GM12878 (cell line): ENCODE results near the gene TBC1D25. TPM values are rescaled to one million over a fixed set of nuclear protein-coding genes. Genes with fewer than 3 reads are reported as not detected.

ENCODE experiments used
- ATAC-seq: fragments of 200-7000 bp; cut with Tn5 transposase; 3 replicates; pipeline ENCODE4 v1.9.1; 2020; ENCODE audit warnings: mild to moderate bottlenecking, moderate library complexity
- BruUV-seq: library from RNA; stranded (reverse); fragments of 400-500 nt; replicated peaks from 2 replicates; lab custom pipeline; 2021; lab: Mats Ljungman, UMichigan
- CTCF ChIA-PET: fragments of 300-600 bp; sonication (Branson Sonifier 250); formaldehyde crosslinking; extraction: SDS; loops from one replicate; lab custom pipeline; 2021; ENCODE audit warnings: inconsistent platforms; lab: Yijun Ruan, JAX
- POLR2A ChIA-PET: fragments of 350-600 bp; formaldehyde crosslinking; extraction: SDS; loops from one replicate; lab custom pipeline; 2021; ENCODE audit warnings: inconsistent platforms; lab: Charles Lee
- RAD21 ChIA-PET: fragments of 300-600 bp; sonication (Branson Sonifier 250); formaldehyde crosslinking; loops from one replicate; lab custom pipeline; 2023; ENCODE audit warnings: antibody characterized with exemption; ENCODE audit not compliant: unreplicated experiment; lab: Charles Lee
- SMC1A ChIA-PET: fragments of 300-600 bp; sonication (Branson Sonifier 250); formaldehyde crosslinking; loops from one replicate; lab custom pipeline; 2023; ENCODE audit not compliant: unreplicated experiment, uncharacterized antibody; lab: Charles Lee
- DNase-seq: peaks from one replicate; pipeline ENCODE4 v3.0.0-alpha.2; 2011; ENCODE audit warnings: low read depth, low spot score
- FAIRE-seq: peaks from 3 replicates; lab custom pipeline; 2011; peaks lifted over from hg19 to GRCh38; lab: Jason Lieb, UNC
- H2AFZ ChIP-seq: 2 replicates; pipeline ENCODE4 v1.6.0; 2011; ENCODE audit warnings: low read depth, low read length, control low read depth; ENCODE audit not compliant: control insufficient read depth
- H3K27ac ChIP-seq: 2 replicates; pipeline ENCODE4 v1.5.1; 2011; ENCODE audit warnings: control low read depth; ENCODE audit not compliant: control insufficient read depth, insufficient read depth
- H3K27me3 ChIP-seq, 2 experiments: replicated peaks in 1 of 2; 2 replicates each; pipeline versions ENCODE4 v1.6.0 to v1.6.1; 2011; ENCODE audit warnings: low read length in 1 of 2; ENCODE audit not compliant: control insufficient read depth in 2 of 2, insufficient read depth in 2 of 2
- H3K36me3 ChIP-seq, 2 experiments: 2 replicates each; pipeline ENCODE4 v1.5.1; 2011; ENCODE audit warnings: low read length in 1 of 2; ENCODE audit not compliant: control insufficient read depth in 2 of 2, insufficient read depth in 2 of 2
- H3K4me1 ChIP-seq: 2 replicates; pipeline ENCODE4 v1.6.1; 2011; ENCODE audit warnings: mild to moderate bottlenecking, low read length, moderate library complexity, mixed read lengths; ENCODE audit not compliant: control insufficient read depth, insufficient read depth
- H3K4me2 ChIP-seq: 2 replicates; pipeline ENCODE4 v1.6.0; 2011; ENCODE audit warnings: control low read depth; ENCODE audit not compliant: control insufficient read depth, insufficient read depth
- H3K4me3 ChIP-seq: fragments of 200-600 bp; sonication (generic); 2 replicates; pipeline ENCODE4 v1.5.1; 2016
- H3K79me2 ChIP-seq: 2 replicates; pipeline ENCODE4 v1.6.0; 2011; ENCODE audit warnings: low read length; ENCODE audit not compliant: control insufficient read depth, insufficient read depth
- H3K9ac ChIP-seq: 2 replicates; pipeline ENCODE4 v1.8.0; 2011; ENCODE audit warnings: low read length, control low read depth, mixed read lengths; ENCODE audit not compliant: control insufficient read depth, insufficient read depth
- H3K9me3 ChIP-seq: replicated peaks from 3 replicates; pipeline ENCODE4 v1.5.1; 2011; ENCODE audit warnings: mild to moderate bottlenecking, low read length; ENCODE audit not compliant: control insufficient read depth, insufficient read depth
- H4K20me1 ChIP-seq: 2 replicates; pipeline ENCODE4 v1.6.0; 2011; ENCODE audit not compliant: control insufficient read depth, insufficient read depth
- ESRRA ChIP-seq: IDR thresholded peaks from 2 replicates; pipeline ENCODE4 v1.6.1; 2012; ENCODE audit warnings: mild to moderate bottlenecking, low read length, improper control_type of control experiment
- EZH2 ChIP-seq: IDR thresholded peaks from 2 replicates; pipeline ENCODE4 v1.6.1; 2012; ENCODE audit warnings: low read depth, mild to moderate bottlenecking, control low read depth, inconsistent platforms, low read length, borderline replicate concordance; ENCODE audit not compliant: control insufficient read depth
- NFYA ChIP-seq: IDR thresholded peaks from 2 replicates; pipeline ENCODE4 v1.6.1; 2011; ENCODE audit warnings: low read depth, mild to moderate bottlenecking, low read length, improper control_type of control experiment, borderline replicate concordance
- PAX5 ChIP-seq: IDR thresholded peaks from 2 replicates; pipeline ENCODE4 v1.6.1; 2011; ENCODE audit warnings: low read depth, low read length, borderline replicate concordance
- RAD21 ChIP-seq: IDR thresholded peaks from 2 replicates; pipeline ENCODE4 v1.6.1; 2011; ENCODE audit warnings: mild to moderate bottlenecking, low read depth, low read length, moderate library complexity; ENCODE audit not compliant: insufficient read depth
- SREBF1 ChIP-seq: IDR thresholded peaks from 2 replicates; pipeline ENCODE4 v1.6.1; 2012; ENCODE audit warnings: mild to moderate bottlenecking, low read length
- TCF7 ChIP-seq: IDR thresholded peaks from 2 replicates; pipeline ENCODE4 v1.6.1; 2014; ENCODE audit warnings: antibody characterized with exemption, borderline replicate concordance
- WGBS: methylation state at CpG from one replicate; pipeline ENCODE4 v1.1.6; 2016; ENCODE audit warnings: low lambda C conversion rate; ENCODE audit not compliant: insufficient replicate concordance, insufficient coverage; ENCODE audit errors: missing lambda C conversion rate; 5-methylcytosine and 5-hydroxymethylcytosine counted together
- in situ Hi-C: fragments of 300-500 bp; cut with MboI; formaldehyde crosslinking; loops from 9 replicates; pipeline ENCODE4 v1.14.3; 2018; ENCODE audit warnings: mixed read lengths
- intact Hi-C: fragments of 100-400 bp; cut with micrococcal nuclease; formaldehyde crosslinking; loops from one replicate; pipeline ENCODE4 v1.14.2; 2022; ENCODE audit not compliant: unreplicated experiment
- polyA plus RNA-seq, 11 experiments: library from polyadenylated mRNA; depleted of rRNA in 4 of 11; unstranded in 6 of 11; stranded (reverse) in 5 of 11; fragments of >200 nt; fragmentation: Nextera tagmentation in 4 of 11; fragmentation: Illumina TruSeq in 1 of 11; extraction: Ambion mirVana in 4 of 11; extraction: Trizol in 1 of 11; gene quantifications; 1 replicate in 1 of 11; 2 replicates in 10 of 11; pipeline versions ENCODE4 v1.2.1 to v1.2.3, GENCODE V29; 2011 to 2016; ENCODE audit warnings: inconsistent platforms in 2 of 11, missing spikeins in 2 of 11, low read depth in 1 of 11
- total RNA-seq, 4 experiments: library from RNA; depleted of rRNA in 3 of 4; stranded (reverse); fragments of >200 nt in 3 of 4; fragmentation: Illumina TruSeq in 1 of 4; extraction: Trizol in 1 of 4; gene quantifications; 2 replicates each; pipeline versions ENCODE4 v1.2.1 to v1.2.3, GENCODE V29; 2013 to 2021
- TF ChIP-seq, protein P1 (sequence below), 3 experiments: IDR thresholded peaks in 2 of 3; conservative IDR thresholded peaks in 1 of 3; 2 replicates each; pipeline ENCODE4 v1.5.1; 2011; ENCODE audit warnings: low read depth in 3 of 3, low read length in 3 of 3, mild to moderate bottlenecking in 3 of 3, control low read depth in 2 of 3, moderate library complexity in 2 of 3, inconsistent platforms in 1 of 3, mixed read lengths in 1 of 3; ENCODE audit not compliant: control insufficient read depth in 2 of 3, insufficient read depth in 1 of 3; ENCODE audit errors: extremely low read depth in 1 of 3
- TF ChIP-seq, protein P2 (sequence below): fragments of 450-650 bp; IDR thresholded peaks from 2 replicates; pipeline ENCODE4 v1.6.1; 2014; ENCODE audit warnings: mild to moderate bottlenecking

The TBC1D25 gene
- total and polyA plus RNA-seq, 10 of the 15 experiments (the other 5 are each of a cell fraction or from before 2014, with no cell fraction given) = 0.79 to 17.3 (median 10.0) TPM

DNA sequence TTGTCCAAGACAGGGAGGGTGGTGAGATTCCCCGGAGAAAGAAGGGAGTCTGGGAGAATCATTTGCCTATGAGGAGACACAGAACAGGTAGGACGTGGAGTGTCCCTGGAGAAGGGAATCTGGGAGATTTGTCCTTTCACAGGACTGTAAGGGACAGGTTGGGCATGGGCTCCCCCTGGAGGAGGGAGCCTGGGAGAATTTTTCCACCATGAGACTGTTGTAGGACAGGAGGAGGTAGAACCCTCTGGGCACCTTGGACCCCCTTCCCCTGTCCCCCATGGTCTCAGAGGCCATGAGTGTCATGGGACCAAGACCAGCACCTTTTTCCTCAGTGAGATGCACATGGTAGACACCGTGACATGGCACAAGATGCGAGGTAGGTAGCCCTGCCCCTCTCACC, 28.0 kb upstream of the TBC1D25 start:
- H3K4me1 ChIP-seq = no peaks in the 10 kb centered on the region; the same call in 1 of the 2 replicates
- no peak overlapping the region for H3K27ac ChIP-seq
- no peaks in the 10 kb centered on the region for H3K79me2 ChIP-seq
- FAIRE-seq (no peak), DNase-seq (no peak)
- RAD21 ChIA-PET = no interaction called here
- H3K27me3 ChIP-seq = no peaks in the 10 kb centered on the region
- no peak for TF ChIP-seq TCF7
- TF ChIP-seq, protein P1, sequence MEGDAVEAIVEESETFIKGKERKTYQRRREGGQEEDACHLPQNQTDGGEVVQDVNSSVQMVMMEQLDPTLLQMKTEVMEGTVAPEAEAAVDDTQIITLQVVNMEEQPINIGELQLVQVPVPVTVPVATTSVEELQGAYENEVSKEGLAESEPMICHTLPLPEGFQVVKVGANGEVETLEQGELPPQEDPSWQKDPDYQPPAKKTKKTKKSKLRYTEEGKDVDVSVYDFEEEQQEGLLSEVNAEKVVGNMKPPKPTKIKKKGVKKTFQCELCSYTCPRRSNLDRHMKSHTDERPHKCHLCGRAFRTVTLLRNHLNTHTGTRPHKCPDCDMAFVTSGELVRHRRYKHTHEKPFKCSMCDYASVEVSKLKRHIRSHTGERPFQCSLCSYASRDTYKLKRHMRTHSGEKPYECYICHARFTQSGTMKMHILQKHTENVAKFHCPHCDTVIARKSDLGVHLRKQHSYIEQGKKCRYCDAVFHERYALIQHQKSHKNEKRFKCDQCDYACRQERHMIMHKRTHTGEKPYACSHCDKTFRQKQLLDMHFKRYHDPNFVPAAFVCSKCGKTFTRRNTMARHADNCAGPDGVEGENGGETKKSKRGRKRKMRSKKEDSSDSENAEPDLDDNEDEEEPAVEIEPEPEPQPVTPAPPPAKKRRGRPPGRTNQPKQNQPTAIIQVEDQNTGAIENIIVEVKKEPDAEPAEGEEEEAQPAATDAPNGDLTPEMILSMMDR (IDR thresholded peaks at IDR 0.05 in 2 of 3, conservative IDR thresholded peaks at IDR 0.05 in 1 of 3; ENCODE audit: control insufficient read depth in 2 of 3, extremely low read depth in 1 of 3, insufficient read depth in 1 of 3, low read depth in 3 of 3, low read length in 3 of 3) = peak; percentile 4 to 33 (median 18); a peak in 3 of 6 replicates
- no peak for TF ChIP-seq NFYA
- TF ChIP-seq EZH2 = no peak
- no peak for TF ChIP-seq PAX5
- TF ChIP-seq SREBF1 = no peak
- no peak for TF ChIP-seq ESRRA
- peak; percentile 33; the same call in 1 of the 2 replicates for TF ChIP-seq RAD21
- TF ChIP-seq, protein P2, sequence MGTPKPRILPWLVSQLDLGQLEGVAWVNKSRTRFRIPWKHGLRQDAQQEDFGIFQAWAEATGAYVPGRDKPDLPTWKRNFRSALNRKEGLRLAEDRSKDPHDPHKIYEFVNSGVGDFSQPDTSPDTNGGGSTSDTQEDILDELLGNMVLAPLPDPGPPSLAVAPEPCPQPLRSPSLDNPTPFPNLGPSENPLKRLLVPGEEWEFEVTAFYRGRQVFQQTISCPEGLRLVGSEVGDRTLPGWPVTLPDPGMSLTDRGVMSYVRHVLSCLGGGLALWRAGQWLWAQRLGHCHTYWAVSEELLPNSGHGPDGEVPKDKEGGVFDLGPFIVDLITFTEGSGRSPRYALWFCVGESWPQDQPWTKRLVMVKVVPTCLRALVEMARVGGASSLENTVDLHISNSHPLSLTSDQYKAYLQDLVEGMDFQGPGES = no peak
- TF ChIP-seq, all 136 proteins: peak for 2
- SMC1A ChIA-PET = no interaction called here
- BruUV-seq = no TSS peak
- POLR2A ChIA-PET = no interaction called here
- Histone ChIP-seq H3K4me3 (no peak overlapping the region), H3K9ac (no peak overlapping the region), H4K20me1 (no peaks in the 10 kb centered on the region), H3K9me3 (no peaks in the 10 kb centered on the region), H3K4me2 (no peak overlapping the region), H3K36me3 (no peaks in the 10 kb centered on the region), H2AFZ (no peak overlapping the region)
- WGBS = 34% methylated on average over 4 of the region's 4 CpGs
- in situ Hi-C loops = no loop called here
- CTCF ChIA-PET = no interaction called here
- no peak for ATAC-seq
- intact Hi-C loops = no loop called here
